Measurements from ENCODE around the gene MADCAM1. TPM values are rescaled to one million over a fixed set of nuclear protein-coding genes. Genes with fewer than 3 reads are reported as not detected.

Gene MADCAM1
- total and polyA plus RNA-seq, 10 of the 15 experiments (the other 5 are each of a cell fraction or from before 2014, with no cell fraction given) = 0.06 to 0.32 (median 0.31) TPM; not detected in 5

DNA sequence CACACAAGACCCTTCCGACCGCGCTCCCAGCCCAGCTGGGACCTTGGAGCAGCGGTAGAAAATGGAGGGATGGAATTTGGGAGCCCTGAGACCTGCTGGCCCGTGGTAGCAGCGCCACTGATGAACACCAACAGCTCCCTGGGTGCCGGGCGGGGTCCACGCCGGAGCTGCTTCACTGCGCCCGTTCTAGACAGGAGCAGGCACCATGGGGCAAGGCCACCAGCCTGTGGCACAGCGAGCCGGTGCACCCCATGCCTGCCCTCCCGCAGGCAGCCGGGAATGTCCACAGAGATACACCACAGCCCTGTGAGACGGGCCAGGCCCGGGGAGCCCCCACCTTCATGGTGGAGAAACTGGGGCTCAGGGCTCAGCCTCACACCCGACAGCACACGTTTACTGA is 25.6 kb upstream of the MADCAM1 start:
- Histone ChIP-seq H3K79me2 (ENCODE audit: control insufficient read depth, insufficient read depth, low read length) (no peaks in the 10 kb centered on the region), H2AFZ (ENCODE audit: control insufficient read depth, low read depth, low read length) (no peak overlapping the region), H3K4me3 (no peak overlapping the region), H3K4me2 (ENCODE audit: control insufficient read depth, insufficient read depth) (no peak overlapping the region), H3K36me3 (ENCODE audit: control insufficient read depth in 2 of 2, insufficient read depth in 2 of 2, low read length in 1 of 2) (no peaks in the 10 kb centered on the region), H3K27me3 (replicated peaks in 1 of 2; ENCODE audit: control insufficient read depth in 2 of 2, insufficient read depth in 2 of 2, low read length in 1 of 2) (no peaks in the 10 kb centered on the region), H4K20me1 (ENCODE audit: control insufficient read depth, insufficient read depth) (no peaks in the 10 kb centered on the region), H3K9me3 (replicated peaks; ENCODE audit: control insufficient read depth, insufficient read depth, low read length) (no peaks in the 10 kb centered on the region), H3K9ac (ENCODE audit: control insufficient read depth, insufficient read depth, low read length) (no peak overlapping the region), H3K27ac (ENCODE audit: control insufficient read depth, insufficient read depth) (no peak overlapping the region), H3K4me1 (ENCODE audit: control insufficient read depth, insufficient read depth, low read length) (no peaks in the 10 kb centered on the region)
- DNase-seq (ENCODE audit: low read depth, low spot score) (no peak), ATAC-seq (no peak), FAIRE-seq (no peak)
- ChIA-PET RAD21 (ENCODE audit: unreplicated experiment) (no interaction called here), SMC1A (ENCODE audit: uncharacterized antibody, unreplicated experiment) (no interaction called here), CTCF (no interaction called here), POLR2A (no interaction called here)
- WGBS (ENCODE audit: insufficient coverage, insufficient replicate concordance, low lambda C conversion rate, missing lambda C conversion rate) = 65% methylated on average over 20 of the region's 20 CpGs
- TF ChIP-seq CHD1 (IDR thresholded peaks at IDR 0.05; ENCODE audit: low read depth, low read length) = no peak
- intact Hi-C loops (cut with micrococcal nuclease; ENCODE audit: unreplicated experiment) (no loop called here), in situ Hi-C loops (cut with MboI) (no loop called here)
- BruUV-seq (replicated peaks) = no TSS peak

DNA sequence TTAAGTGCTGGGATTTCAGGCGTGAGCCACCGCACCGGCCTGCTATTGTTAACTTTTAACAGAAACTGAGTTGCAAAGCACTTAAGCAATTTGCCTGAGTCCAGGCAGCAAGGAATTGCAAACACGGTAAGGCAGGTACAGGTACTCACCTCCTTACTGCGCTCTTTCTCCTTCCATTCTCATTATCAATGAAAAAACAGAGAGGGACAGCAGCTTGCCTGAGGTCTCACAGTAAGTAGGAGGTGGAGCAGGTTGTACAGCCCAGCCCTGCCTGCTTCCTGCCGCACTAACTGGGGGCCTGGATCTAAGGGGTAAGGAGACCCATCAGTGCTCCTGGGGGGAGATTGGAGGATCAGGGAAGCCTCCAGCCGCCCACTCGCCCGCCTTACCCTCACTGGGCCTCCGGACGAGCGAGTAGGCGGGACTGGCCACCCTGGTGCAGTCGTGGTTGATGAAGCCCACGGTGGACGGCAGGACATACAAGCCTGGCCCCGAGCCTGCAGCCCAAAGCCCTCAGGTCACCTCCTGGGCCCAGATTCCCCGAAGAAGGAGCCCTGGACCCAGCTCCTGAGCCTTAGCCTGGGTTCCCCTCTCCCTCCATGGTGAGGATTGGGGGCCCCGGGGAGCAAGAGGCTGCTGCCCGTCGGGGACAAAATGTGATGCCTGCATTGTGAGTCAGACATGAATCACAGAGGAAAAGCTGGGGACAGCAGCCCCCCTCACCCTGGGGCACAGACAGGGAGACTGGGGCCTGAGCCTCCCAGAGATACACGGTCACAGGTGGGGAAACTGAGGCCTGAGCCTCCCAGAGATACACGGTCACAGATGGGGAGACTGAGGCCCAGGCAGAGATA is 24.1 kb upstream of the MADCAM1 start:
- no peak for FAIRE-seq
- no peaks in the 10 kb centered on the region for H3K4me1 ChIP-seq (ENCODE audit: control insufficient read depth, insufficient read depth, low read length)
- H3K27me3 ChIP-seq (replicated peaks in 1 of 2; ENCODE audit: control insufficient read depth in 2 of 2, insufficient read depth in 2 of 2, low read length in 1 of 2) = no peaks in the 10 kb centered on the region
- no peaks in the 10 kb centered on the region for H3K79me2 ChIP-seq (ENCODE audit: control insufficient read depth, insufficient read depth, low read length)
- no peaks in the 10 kb centered on the region for H4K20me1 ChIP-seq (ENCODE audit: control insufficient read depth, insufficient read depth)
- H3K9me3 ChIP-seq (replicated peaks; ENCODE audit: control insufficient read depth, insufficient read depth, low read length) = no peaks in the 10 kb centered on the region
- WGBS (ENCODE audit: insufficient coverage, insufficient replicate concordance, low lambda C conversion rate, missing lambda C conversion rate) = 46% methylated on average over 23 of the region's 23 CpGs
- H3K9ac ChIP-seq (ENCODE audit: control insufficient read depth, insufficient read depth, low read length) = no peak overlapping the region
- H3K27ac ChIP-seq (ENCODE audit: control insufficient read depth, insufficient read depth) = no peak overlapping the region
- in situ Hi-C loops (cut with MboI) = no loop called here
- H3K4me2 ChIP-seq (ENCODE audit: control insufficient read depth, insufficient read depth) = no peak overlapping the region
- no peak overlapping the region for H2AFZ ChIP-seq (ENCODE audit: control insufficient read depth, low read depth, low read length)
- POLR2A ChIA-PET = no interaction called here
- CTCF ChIA-PET = no interaction called here
- H3K36me3 ChIP-seq (ENCODE audit: control insufficient read depth in 2 of 2, insufficient read depth in 2 of 2, low read length in 1 of 2) = no peaks in the 10 kb centered on the region
- intact Hi-C loops (cut with micrococcal nuclease; ENCODE audit: unreplicated experiment) = no loop called here
- DNase-seq (ENCODE audit: low read depth, low spot score) = no peak
- no peak for ATAC-seq
- SMC1A ChIA-PET (ENCODE audit: uncharacterized antibody, unreplicated experiment) = no interaction called here
- H3K4me3 ChIP-seq = no peak overlapping the region
- BruUV-seq (replicated peaks) = no TSS peak
- TF ChIP-seq, protein P1, sequence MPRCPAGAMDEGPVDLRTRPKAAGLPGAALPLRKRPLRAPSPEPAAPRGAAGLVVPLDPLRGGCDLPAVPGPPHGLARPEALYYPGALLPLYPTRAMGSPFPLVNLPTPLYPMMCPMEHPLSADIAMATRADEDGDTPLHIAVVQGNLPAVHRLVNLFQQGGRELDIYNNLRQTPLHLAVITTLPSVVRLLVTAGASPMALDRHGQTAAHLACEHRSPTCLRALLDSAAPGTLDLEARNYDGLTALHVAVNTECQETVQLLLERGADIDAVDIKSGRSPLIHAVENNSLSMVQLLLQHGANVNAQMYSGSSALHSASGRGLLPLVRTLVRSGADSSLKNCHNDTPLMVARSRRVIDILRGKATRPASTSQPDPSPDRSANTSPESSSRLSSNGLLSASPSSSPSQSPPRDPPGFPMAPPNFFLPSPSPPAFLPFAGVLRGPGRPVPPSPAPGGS (IDR thresholded peaks at IDR 0.05; ENCODE audit: borderline replicate concordance, insufficient read depth, low read depth, low read length, poor library complexity, severe bottlenecking) = no peak
- TF ChIP-seq NRF1 (conservative IDR thresholded peaks at IDR 0.05; ENCODE audit: low read depth, low read length) (no peak), BRCA1 (IDR thresholded peaks at IDR 0.05; ENCODE audit: low read depth, low read length) (no peak), SREBF2 (IDR thresholded peaks at IDR 0.05; ENCODE audit: low read length) (no peak), PAX8 (IDR thresholded peaks at IDR 0.05) (no peak), HDGF (IDR thresholded peaks at IDR 0.05) (no peak), RB1 (IDR thresholded peaks at IDR 0.05; ENCODE audit: borderline replicate concordance) (no peak), NBN (IDR thresholded peaks at IDR 0.05) (no peak), NR2C1 (IDR thresholded peaks at IDR 0.05) (no peak), BCL11A (IDR thresholded peaks at IDR 0.05; ENCODE audit: low read depth, low read length) (no peak)
- RAD21 ChIA-PET (ENCODE audit: unreplicated experiment) = no interaction called here
